NCI-H82 treated with DMSO at 0.1 percent for 48 hours (cell line): ENCODE data around the gene LSS.
"Not testable (repeated sequence)": the region's sequence is repeated elsewhere in the genome, so short reads cannot be mapped to it uniquely, and the experiment has no call there.

Source experiments
- DNase-seq: peaks from one replicate; lab custom pipeline; 2025; ENCODE audit not compliant: unreplicated experiment; lab: John Stamatoyannopoulos, UW

The LSS gene

GRCh38 chr21:46206163-46207005 lies 22.2 kb downstream of the LSS start:
- no peak for DNase-seq

GRCh38 chr21:46205766-46206162 lies 22.8 kb downstream of the LSS start:
- DNase-seq: no peak

GRCh38 chr21:46205166-46205565 lies 23.4 kb downstream of the LSS start:
- DNase-seq: no peak

- DNase-seq: no peak
Observed at GRCh38 chr21:46203203-46203600, 25.4 kb downstream of the LSS start.

- DNase-seq: no peak
Observed at GRCh38 chr21:46202592-46203202, 25.9 kb downstream of the LSS start.

- not testable (repeated sequence) for DNase-seq
Observed at GRCh38 chr21:46200877-46201803, 27.4 kb downstream of the LSS start.

GRCh38 chr21:46199436-46200373 lies 28.9 kb downstream of the LSS start:
- no peak for DNase-seq

GRCh38 chr21:46196733-46197132 lies 31.8 kb downstream of the LSS start:
- no peak for DNase-seq

GRCh38 chr21:46195595-46196195 lies 32.9 kb downstream of the LSS start:
- no peak for DNase-seq

GRCh38 chr21:46194374-46195334 lies 33.9 kb downstream of the LSS start:
- DNase-seq: no peak

- DNase-seq: no peak
Observed at GRCh38 chr21:46193829-46194373, 34.7 kb downstream of the LSS start.

- no peak for DNase-seq
Observed at GRCh38 chr21:46191686-46192575, 36.6 kb downstream of the LSS start.

GRCh38 chr21:46191257-46191685 lies 37.3 kb downstream of the LSS start:
- no peak for DNase-seq

- DNase-seq: no peak
Observed at GRCh38 chr21:46190491-46191131, 38.0 kb downstream of the LSS start.

- no peak for DNase-seq
Observed at GRCh38 chr21:46189959-46190490, 38.5 kb downstream of the LSS start.

GRCh38 chr21:46189213-46189958 lies 39.2 kb downstream of the LSS start:
- no peak for DNase-seq
